Measurements from ENCODE around the gene ABCC4.

The ABCC4 gene

DNA sequence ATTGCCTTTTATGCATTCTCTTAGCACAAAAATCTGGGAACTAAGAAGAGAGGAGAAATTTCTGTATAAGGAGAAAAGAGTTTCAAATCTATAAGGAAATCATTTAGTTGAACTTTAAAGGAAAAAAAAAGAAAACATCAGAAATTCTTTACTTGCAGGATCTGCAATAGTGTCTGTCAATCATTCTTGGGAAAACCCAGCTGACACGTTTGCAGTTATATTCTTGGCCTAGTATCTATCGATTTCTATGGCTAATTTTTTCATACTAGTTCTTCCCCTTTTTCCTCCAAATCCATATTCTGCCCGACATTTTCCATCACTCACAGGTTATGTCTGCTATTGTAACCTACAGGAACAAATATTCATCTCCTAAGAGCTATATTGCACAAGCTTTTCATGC is 160.7 kb downstream of the ABCC4 start:
- Histone ChIP-seq H3K27ac (ENCODE audit: low read depth, low read length) (no peak overlapping the region), H3K36me3 (ENCODE audit: insufficient read depth, low read length) (no peaks in the 10 kb centered on the region), H3K9ac (ENCODE audit: low read length) (no peak overlapping the region), H3K4me1 (ENCODE audit: insufficient read depth, low read length) (no peaks in the 10 kb centered on the region), H3K4me3 (ENCODE audit: low read depth in 1 of 2, low read length in 2 of 2) (no peak overlapping the region), H3K27me3 (ENCODE audit: control insufficient read depth in 1 of 2, insufficient read depth in 2 of 2, low read length in 2 of 2) (no peaks in the 10 kb centered on the region), H3K9me3 (ENCODE audit: low read length) (no peaks in the 10 kb centered on the region)

DNA sequence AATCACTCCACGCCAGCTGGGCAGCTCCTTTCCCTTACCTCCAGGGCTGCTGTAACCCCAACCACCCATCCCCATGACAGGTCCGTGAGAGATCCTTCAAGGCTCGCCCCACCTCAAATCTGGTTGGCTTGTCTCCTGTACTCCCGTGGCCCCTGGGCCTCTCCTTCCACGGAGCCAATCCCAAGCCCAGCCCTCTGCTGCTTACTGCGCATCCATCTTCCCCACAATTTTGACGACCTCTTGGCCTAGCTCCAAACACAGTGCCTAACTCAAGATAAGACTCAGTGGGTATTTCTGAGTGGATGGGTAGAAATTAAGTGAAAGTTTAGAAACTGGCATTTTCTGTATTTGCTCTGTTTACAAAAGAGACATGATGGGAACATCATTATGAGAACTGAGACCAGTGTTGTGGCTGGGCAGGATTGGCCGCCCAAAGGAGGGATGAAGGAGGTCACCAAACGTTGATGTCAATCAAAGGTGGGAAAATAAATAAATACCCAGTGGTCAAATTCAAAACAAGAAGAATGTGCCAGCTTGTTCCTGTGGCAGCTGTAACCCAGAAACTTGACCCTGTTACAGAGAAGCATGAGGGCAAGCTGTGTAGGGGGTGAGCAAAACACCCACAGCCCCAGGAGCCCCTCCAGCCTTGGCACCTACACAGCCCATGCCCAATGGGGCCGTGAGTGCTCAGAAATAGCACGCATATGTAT is 162.2 kb downstream of the ABCC4 start:
- Histone ChIP-seq H3K4me3 (ENCODE audit: low read depth in 1 of 2, low read length in 2 of 2) (no peak overlapping the region), H3K36me3 (ENCODE audit: insufficient read depth, low read length) (no peaks in the 10 kb centered on the region), H3K9me3 (ENCODE audit: low read length) (no peaks in the 10 kb centered on the region), H3K27ac (ENCODE audit: low read depth, low read length) (no peak overlapping the region), H3K27me3 (ENCODE audit: control insufficient read depth in 1 of 2, insufficient read depth in 2 of 2, low read length in 2 of 2) (no peaks in the 10 kb centered on the region), H3K4me1 (ENCODE audit: insufficient read depth, low read length) (no peaks in the 10 kb centered on the region), H3K9ac (ENCODE audit: low read length) (no peak overlapping the region)

DNA sequence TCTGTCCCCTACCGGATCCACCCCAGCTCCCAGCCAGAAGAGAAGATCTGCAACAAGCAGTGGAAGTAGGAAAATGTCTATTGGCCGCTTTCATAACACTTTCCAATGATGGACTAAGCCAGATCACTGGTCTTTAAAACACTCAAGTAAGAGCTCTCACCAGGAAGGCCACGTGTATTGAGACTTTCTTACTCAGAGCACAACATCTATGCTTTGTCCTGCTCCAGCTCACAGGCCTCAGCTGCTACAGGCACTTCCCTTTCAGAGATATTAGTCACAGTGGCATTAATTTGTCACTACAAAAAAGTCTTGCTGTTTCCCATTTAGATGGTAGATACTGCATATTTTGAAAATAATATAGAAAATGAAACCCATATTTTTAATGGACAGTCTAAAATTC is 164.2 kb downstream of the ABCC4 start:
- Histone ChIP-seq H3K27ac (ENCODE audit: low read depth, low read length) (no peak overlapping the region), H3K4me1 (ENCODE audit: insufficient read depth, low read length) (no peaks in the 10 kb centered on the region), H3K36me3 (ENCODE audit: insufficient read depth, low read length) (no peaks in the 10 kb centered on the region), H3K27me3 (ENCODE audit: control insufficient read depth in 1 of 2, insufficient read depth in 2 of 2, low read length in 2 of 2) (no peaks in the 10 kb centered on the region), H3K9me3 (ENCODE audit: low read length) (no peaks in the 10 kb centered on the region), H3K9ac (ENCODE audit: low read length) (no peak overlapping the region), H3K4me3 (ENCODE audit: low read depth in 1 of 2, low read length in 2 of 2) (no peak overlapping the region)

DNA sequence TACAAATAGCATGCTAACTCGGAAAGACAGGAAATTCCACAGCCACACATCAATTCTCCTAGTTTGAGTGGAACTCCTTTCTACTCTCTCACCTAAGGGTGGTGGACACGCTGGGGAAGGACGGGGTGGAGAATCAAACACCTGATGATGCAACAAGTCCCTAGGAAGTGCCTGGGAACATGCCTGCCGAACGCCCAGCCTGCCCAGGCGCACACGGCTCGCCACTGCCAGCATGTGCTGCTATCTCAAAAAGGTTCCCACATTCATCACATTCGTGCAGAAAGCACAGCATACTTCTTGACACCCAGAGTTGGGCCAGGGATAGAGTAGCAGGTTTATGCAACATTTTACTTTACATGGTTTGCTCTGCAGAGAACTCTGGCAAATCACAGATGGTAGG is 164.6 kb downstream of the ABCC4 start:
- Histone ChIP-seq H3K4me3 (ENCODE audit: low read depth in 1 of 2, low read length in 2 of 2) (no peak overlapping the region), H3K27me3 (ENCODE audit: control insufficient read depth in 1 of 2, insufficient read depth in 2 of 2, low read length in 2 of 2) (no peaks in the 10 kb centered on the region), H3K9ac (ENCODE audit: low read length) (no peak overlapping the region), H3K36me3 (ENCODE audit: insufficient read depth, low read length) (no peaks in the 10 kb centered on the region), H3K27ac (ENCODE audit: low read depth, low read length) (no peak overlapping the region), H3K9me3 (ENCODE audit: low read length) (no peaks in the 10 kb centered on the region), H3K4me1 (ENCODE audit: insufficient read depth, low read length) (no peaks in the 10 kb centered on the region)

DNA sequence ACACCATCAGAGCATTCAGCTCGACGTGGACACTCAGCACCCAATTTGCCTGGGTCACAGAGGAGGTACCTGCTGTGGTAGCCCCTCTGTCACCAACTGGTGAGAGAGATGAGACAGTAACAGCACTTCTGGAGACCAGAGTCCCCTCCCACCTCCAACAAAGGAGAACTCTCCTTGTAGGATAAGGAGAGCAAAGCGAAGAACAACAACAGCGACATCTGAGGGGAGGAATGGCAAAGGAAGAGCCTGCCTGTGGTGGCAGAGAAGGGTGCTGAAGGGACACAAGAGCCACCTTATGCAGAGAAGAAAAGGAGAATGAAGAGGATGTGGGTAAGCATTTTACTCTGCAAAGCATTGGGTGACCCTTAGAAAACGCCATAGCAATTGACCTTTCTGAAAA is 167.8 kb downstream of the ABCC4 start:
- Histone ChIP-seq H3K4me3 (ENCODE audit: low read depth in 1 of 2, low read length in 2 of 2) (no peak overlapping the region), H3K27ac (ENCODE audit: low read depth, low read length) (no peak overlapping the region), H3K27me3 (ENCODE audit: control insufficient read depth in 1 of 2, insufficient read depth in 2 of 2, low read length in 2 of 2) (no peaks in the 10 kb centered on the region), H3K36me3 (ENCODE audit: insufficient read depth, low read length) (peaks cover under 1% of the 10 kb centered on the region), H3K9ac (ENCODE audit: low read length) (no peak overlapping the region), H3K4me1 (ENCODE audit: insufficient read depth, low read length) (no peaks in the 10 kb centered on the region), H3K9me3 (ENCODE audit: low read length) (no peaks in the 10 kb centered on the region)

DNA sequence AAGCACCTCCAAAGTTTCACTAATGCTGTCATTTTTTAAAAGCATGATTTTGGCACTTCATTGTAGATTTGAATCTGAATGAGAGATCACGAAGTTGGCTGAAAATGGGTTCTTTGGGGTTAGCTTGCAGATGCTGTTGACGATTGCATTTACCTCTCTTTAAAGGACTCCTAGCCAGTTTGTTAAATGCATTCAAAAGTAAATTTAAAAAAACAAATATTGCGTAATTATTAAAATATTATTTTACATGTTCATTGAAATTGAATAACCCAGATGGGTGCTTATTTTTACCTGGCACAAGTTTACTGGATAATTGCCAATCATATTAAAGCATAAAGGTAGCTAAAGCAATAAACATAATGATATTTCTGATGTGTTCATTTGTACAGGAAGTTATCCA is 172.2 kb downstream of the ABCC4 start:
- H3K4me3 ChIP-seq (ENCODE audit: low read depth in 1 of 2, low read length in 2 of 2), result no peak overlapping the region
- no peak overlapping the region for H3K9ac ChIP-seq (ENCODE audit: low read length)
- no peaks in the 10 kb centered on the region for H3K9me3 ChIP-seq (ENCODE audit: low read length)
- no peaks in the 10 kb centered on the region for H3K27me3 ChIP-seq (ENCODE audit: control insufficient read depth in 1 of 2, insufficient read depth in 2 of 2, low read length in 2 of 2)
- H3K36me3 ChIP-seq (ENCODE audit: insufficient read depth, low read length), result peaks cover 4% of the 10 kb centered on the region
- no peak overlapping the region for H3K27ac ChIP-seq (ENCODE audit: low read depth, low read length)
- no peaks in the 10 kb centered on the region for H3K4me1 ChIP-seq (ENCODE audit: insufficient read depth, low read length)

DNA sequence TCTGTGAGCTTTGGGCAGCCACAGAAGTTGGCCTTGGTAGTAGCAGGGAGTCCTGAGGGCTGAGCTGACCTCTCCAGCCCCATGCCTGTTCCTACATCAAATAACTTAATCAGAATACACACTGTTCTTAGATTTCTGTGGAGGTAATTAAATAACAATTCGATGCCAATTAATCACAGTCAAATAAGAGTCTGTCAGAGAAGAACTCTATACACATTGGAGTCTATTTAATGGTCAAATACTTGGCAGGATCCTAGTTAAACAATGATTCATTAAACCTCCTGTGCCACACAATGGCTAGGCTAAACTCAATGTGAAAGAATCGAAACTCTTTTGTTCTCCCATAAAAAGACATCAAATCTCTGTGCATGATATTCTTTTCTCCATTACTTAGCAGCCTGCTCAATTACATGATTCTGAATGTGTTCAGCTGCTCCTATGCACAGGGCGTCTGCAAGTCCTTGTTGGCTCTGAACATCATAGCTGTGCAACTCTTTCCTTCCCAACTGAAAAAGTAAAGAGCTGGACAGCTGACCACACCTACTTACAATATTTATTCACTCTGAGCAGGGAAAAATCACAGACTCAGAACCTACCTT is 173.1 kb downstream of the ABCC4 start:
- Histone ChIP-seq H3K27me3 (ENCODE audit: control insufficient read depth in 1 of 2, insufficient read depth in 2 of 2, low read length in 2 of 2) (no peaks in the 10 kb centered on the region), H3K4me1 (ENCODE audit: insufficient read depth, low read length) (no peaks in the 10 kb centered on the region)

DNA sequence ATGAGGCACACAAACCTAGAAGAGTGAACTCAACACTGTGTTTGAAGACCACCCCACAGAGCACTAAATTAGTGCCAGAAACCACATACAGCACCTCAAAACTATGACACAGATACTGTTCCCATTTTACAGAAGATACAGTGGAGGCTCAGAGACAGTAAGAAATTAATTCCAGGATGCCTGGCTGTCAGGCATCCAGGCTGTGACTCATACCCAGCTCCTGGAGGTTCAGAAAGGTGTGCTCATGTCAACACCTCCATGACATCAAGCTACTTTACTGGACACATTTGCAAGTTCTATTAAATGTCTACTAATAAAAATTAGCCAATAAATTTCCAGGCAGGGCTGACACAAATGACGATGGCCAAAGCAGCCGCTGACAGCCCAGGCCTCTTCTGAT is 176.3 kb downstream of the ABCC4 start:
- Histone ChIP-seq H3K36me3 (ENCODE audit: insufficient read depth, low read length) (peaks cover 4% of the 10 kb centered on the region), H3K27ac (ENCODE audit: low read depth, low read length) (no peak overlapping the region)

More for the DNA sequence above, 173.1 kb downstream of the ABCC4 start:
- H3K27ac ChIP-seq (ENCODE audit: low read depth, low read length), result no peak overlapping the region
- H3K4me3 ChIP-seq (ENCODE audit: low read depth in 1 of 2, low read length in 2 of 2), result no peak overlapping the region
- no peaks in the 10 kb centered on the region for H3K9me3 ChIP-seq (ENCODE audit: low read length)
- H3K9ac ChIP-seq (ENCODE audit: low read length), result no peak overlapping the region
- peaks cover 4% of the 10 kb centered on the region for H3K36me3 ChIP-seq (ENCODE audit: insufficient read depth, low read length)

DNA sequence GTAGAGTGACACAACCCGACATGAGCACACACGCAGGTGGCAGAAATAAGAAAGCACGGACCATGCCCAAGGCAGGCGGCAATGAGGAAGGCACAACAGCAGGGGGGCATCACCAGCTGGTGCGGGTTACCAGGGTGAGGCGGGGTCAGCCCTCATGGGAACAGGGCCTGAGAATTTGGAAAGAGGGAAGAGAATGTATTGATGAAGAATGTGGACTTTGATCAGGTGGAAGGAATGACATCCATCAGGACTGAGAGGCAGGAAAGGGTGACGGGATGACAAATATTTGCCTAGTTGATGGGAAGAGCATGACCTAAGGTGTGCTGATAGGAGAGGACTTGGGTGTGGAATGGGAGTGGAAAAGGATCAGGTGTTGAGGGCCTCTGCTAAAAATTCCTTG is 177.5 kb downstream of the ABCC4 start:
- H3K27ac ChIP-seq (ENCODE audit: low read depth, low read length), result no peak overlapping the region
- no peaks in the 10 kb centered on the region for H3K4me1 ChIP-seq (ENCODE audit: insufficient read depth, low read length)
- H3K9ac ChIP-seq (ENCODE audit: low read length), result no peak overlapping the region

More for the DNA sequence above, 176.3 kb downstream of the ABCC4 start:
- no peak overlapping the region for H3K4me3 ChIP-seq (ENCODE audit: low read depth in 1 of 2, low read length in 2 of 2)
- H3K9ac ChIP-seq (ENCODE audit: low read length), result no peak overlapping the region
- H3K4me1 ChIP-seq (ENCODE audit: insufficient read depth, low read length), result no peaks in the 10 kb centered on the region
- H3K9me3 ChIP-seq (ENCODE audit: low read length), result no peaks in the 10 kb centered on the region
- H3K27me3 ChIP-seq (ENCODE audit: control insufficient read depth in 1 of 2, insufficient read depth in 2 of 2, low read length in 2 of 2), result no peaks in the 10 kb centered on the region

DNA sequence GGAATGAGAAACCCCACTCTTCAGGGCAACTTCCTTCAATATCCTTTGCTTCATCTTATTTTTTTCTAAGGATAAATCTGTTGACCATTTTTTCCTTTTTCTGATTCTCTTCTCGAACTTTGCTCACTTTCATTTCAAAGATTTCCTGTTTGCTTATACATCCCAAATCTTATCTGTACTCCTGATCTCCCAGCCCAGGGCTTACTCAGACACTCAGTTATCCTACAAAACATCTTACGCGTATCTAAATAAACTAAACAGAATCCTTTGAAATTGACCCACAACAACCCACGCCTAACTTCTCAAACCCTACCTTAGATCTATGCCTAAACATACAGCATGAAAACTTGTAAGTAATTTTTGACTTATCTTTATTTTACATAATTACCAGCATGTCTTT is 179.2 kb downstream of the ABCC4 start:
- no peak overlapping the region for H3K9ac ChIP-seq (ENCODE audit: low read length)
- no peaks in the 10 kb centered on the region for H3K4me1 ChIP-seq (ENCODE audit: insufficient read depth, low read length)
- no peaks in the 10 kb centered on the region for H3K9me3 ChIP-seq (ENCODE audit: low read length)
- H3K27me3 ChIP-seq (ENCODE audit: control insufficient read depth in 1 of 2, insufficient read depth in 2 of 2, low read length in 2 of 2), result no peaks in the 10 kb centered on the region
- H3K36me3 ChIP-seq (ENCODE audit: insufficient read depth, low read length), result no peaks in the 10 kb centered on the region
- no peak overlapping the region for H3K27ac ChIP-seq (ENCODE audit: low read depth, low read length)
- H3K4me3 ChIP-seq (ENCODE audit: low read depth in 1 of 2, low read length in 2 of 2), result no peak overlapping the region

More for the DNA sequence above, 177.5 kb downstream of the ABCC4 start:
- Histone ChIP-seq H3K9me3 (ENCODE audit: low read length) (no peaks in the 10 kb centered on the region), H3K4me3 (ENCODE audit: low read depth in 1 of 2, low read length in 2 of 2) (no peak overlapping the region), H3K36me3 (ENCODE audit: insufficient read depth, low read length) (peaks cover 4% of the 10 kb centered on the region), H3K27me3 (ENCODE audit: control insufficient read depth in 1 of 2, insufficient read depth in 2 of 2, low read length in 2 of 2) (no peaks in the 10 kb centered on the region)

DNA sequence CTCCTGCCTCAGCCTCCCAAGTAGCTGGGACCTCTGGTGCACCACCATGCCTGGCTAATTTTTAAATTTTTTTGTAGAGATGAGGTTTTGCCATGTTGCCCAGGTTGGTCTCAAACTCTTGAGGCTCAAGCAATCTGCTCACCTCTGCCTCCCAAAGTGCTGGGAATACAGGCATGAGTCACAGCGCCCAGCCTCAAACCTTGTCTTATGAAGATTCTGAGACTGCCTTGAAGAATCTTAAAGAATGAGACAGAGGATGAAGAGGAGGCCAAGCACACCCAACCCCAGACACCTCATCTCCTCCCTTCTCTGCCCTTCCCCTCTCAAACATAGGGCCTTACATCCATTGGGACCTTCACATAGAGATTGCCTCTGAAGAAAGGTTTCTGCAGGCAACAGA is 179.7 kb downstream of the ABCC4 start:
- no peak overlapping the region for H3K4me3 ChIP-seq (ENCODE audit: low read depth in 1 of 2, low read length in 2 of 2)
- H3K9me3 ChIP-seq (ENCODE audit: low read length), result no peaks in the 10 kb centered on the region
- H3K27me3 ChIP-seq (ENCODE audit: control insufficient read depth in 1 of 2, insufficient read depth in 2 of 2, low read length in 2 of 2), result no peaks in the 10 kb centered on the region
- no peaks in the 10 kb centered on the region for H3K36me3 ChIP-seq (ENCODE audit: insufficient read depth, low read length)
- no peaks in the 10 kb centered on the region for H3K4me1 ChIP-seq (ENCODE audit: insufficient read depth, low read length)
- H3K9ac ChIP-seq (ENCODE audit: low read length), result no peak overlapping the region
- H3K27ac ChIP-seq (ENCODE audit: low read depth, low read length), result no peak overlapping the region

DNA sequence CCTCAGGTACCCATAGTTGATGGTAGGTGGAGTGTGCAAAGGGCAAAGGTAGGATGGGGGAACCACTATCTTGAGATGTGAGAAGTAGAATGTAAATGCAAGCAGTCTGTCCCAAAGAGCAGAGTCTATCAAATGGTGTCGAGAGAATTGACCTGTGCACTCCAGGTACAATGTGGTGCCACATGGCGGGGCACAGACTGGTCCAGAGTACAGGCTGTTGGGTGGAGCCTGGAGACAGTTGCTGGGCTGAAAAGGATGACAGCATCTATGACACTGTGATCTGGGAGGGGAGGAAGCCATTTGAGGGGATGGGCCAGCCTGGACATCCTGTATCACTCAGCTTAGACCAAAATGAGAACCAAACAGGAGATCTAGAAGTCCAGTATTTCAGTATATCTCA is 180.6 kb downstream of the ABCC4 start:
- no peak overlapping the region for H3K27ac ChIP-seq (ENCODE audit: low read depth, low read length)
- no peaks in the 10 kb centered on the region for H3K27me3 ChIP-seq (ENCODE audit: control insufficient read depth in 1 of 2, insufficient read depth in 2 of 2, low read length in 2 of 2)
- H3K9me3 ChIP-seq (ENCODE audit: low read length), result no peaks in the 10 kb centered on the region
- H3K9ac ChIP-seq (ENCODE audit: low read length), result no peak overlapping the region
- no peaks in the 10 kb centered on the region for H3K4me1 ChIP-seq (ENCODE audit: insufficient read depth, low read length)
- no peaks in the 10 kb centered on the region for H3K36me3 ChIP-seq (ENCODE audit: insufficient read depth, low read length)
- H3K4me3 ChIP-seq (ENCODE audit: low read depth in 1 of 2, low read length in 2 of 2), result no peak overlapping the region

Measured in muscle layer of colon (tissue), 2 donors.